Stimulated activated CD4-positive, alpha-beta T cell treated with anti-CD3 and anti-CD28 coated beads, Interleukin-4, amount 100 ng/mL, for 1 hour (primary cell): Measurements from ENCODE around the gene PPM1G.
"Not testable (repeated sequence)": the region's sequence is repeated elsewhere in the genome, so short reads cannot be mapped to it uniquely, and the experiment has no call there.

Experiments used
- DNase-seq: peaks from one replicate; pipeline ENCODE4 v3.0.0-alpha.2; 2020

PPM1G gene

DNA sequence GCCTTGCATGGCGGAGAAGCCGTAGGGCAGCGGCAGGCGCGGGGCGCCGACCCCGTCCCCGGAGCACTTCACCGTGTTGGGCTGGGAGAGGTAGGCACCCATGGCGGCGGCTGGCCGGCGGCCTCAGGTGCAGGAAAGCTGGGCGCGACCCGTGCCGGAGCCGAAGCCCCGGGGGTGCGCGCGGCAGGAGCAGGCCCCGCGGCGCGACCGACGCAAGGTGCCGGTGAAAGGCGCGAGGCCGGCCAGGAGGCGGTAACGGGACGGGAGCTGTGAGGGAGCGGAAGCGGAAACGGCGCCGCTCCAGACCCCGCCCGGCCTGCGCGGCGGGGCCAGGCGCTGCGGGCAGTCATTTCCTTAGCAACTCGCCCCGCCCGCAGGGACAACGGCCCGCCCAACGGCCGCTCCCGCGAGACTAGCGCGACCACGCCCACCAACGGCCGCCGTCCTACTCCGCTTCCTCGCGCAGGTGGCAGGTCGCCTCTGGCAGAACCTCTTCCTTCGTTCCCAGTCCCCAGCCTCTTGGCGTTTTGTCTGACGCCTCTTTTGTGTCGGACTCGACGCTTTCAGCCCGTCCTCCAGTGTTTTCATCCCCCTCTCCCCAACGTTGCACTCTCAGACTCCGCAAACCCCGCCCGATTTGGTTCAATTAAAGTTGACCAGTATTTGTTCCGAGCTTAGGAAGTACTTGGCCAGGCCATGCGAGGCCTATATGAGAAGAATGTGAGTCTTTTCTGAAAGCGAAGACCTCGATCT, at the start of gene PPM1G:
TSS of gene PPM1G (minus strand) at position 271 of the 753 bp plus-strand sequence. CDS start at position 102, 169 bp downstream.
- peak; percentile 98 for DNase-seq

- no peak for DNase-seq
Observed at GRCh38 chr2:27453968-27454367, 44.6 kb upstream of the PPM1G start.

DNA sequence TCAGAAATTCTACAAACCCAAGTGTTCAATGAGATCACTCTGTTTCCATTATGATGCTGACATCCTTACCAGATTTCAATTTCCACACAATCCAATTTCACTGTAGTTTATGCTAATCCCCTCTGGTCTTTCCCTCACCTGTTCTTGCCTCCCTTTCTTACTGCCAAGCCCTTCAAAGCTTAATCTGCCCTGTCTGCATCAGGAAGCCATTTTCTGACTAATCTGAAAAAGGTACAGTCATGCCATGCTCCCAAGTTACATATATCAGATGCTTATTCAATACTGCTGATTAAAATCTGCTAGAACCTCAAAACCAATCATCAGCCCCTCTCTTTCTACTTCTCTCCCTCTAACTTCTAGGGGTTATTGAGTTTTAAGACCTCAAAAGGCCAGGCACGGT, 41.7 kb upstream of the PPM1G start:
- no peak for DNase-seq

DNA sequence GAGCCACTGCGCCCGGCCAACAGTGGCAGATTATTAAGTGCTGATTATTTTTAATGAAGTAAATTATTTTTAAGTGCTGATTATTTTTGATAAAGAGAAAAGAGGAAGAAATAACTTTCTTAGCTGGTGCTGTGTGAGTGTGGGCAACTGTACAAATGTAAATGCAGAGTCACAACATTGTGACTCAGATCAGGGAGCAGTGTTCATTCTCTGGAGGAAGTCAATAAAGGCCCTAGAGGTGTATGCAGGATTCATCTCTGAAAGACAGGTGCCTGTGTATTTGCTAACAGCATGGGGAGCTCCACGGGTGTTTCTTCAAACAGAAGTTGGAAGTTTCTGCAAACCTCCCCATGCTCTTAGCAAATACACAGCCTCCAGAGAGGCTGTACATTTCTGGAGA, 39.0 kb upstream of the PPM1G start:
- DNase-seq, result no peak

DNA sequence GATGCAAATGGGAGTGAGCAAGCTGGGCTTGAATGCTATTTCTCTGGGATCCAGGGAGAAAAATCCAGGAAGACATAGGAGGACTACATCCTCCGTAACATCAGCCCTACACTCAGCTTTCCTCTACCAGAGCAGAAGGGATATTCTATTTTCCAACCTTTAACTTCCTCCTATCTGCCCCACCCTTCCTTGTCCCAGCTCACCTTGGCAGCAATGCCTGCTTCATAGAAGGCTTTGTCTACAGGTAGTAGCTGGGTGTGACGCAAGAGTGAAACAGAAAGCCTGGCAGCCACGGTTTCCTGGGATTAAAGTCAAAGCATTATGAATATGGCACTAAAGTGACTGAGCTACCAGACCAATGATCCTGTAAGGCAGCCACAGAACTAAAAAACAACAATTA, 36.7 kb upstream of the PPM1G start:
- no peak for DNase-seq

DNA sequence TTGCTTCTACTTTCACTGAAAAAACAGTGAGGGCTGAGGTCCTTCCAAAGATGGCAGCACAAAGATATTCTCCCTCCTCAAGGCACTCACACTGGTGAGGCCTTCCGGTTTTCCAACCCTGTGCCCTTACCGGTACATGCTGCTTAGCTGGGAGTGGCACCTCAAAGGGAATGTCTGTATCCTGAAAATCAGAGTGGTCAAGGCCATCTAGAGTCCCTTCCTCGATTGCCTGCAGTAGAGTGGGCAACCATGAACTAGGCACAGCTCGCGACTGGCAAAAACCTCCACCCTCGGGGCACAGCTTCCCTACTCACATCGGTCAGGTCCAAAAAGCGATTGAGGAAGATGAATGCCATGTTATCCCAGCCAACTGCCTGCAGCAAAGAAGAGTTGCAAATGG, 36.2 kb upstream of the PPM1G start:
- no peak for DNase-seq

- DNase-seq, result no peak
Observed at GRCh38 chr2:27445155-27445554, 35.8 kb upstream of the PPM1G start.

DNA sequence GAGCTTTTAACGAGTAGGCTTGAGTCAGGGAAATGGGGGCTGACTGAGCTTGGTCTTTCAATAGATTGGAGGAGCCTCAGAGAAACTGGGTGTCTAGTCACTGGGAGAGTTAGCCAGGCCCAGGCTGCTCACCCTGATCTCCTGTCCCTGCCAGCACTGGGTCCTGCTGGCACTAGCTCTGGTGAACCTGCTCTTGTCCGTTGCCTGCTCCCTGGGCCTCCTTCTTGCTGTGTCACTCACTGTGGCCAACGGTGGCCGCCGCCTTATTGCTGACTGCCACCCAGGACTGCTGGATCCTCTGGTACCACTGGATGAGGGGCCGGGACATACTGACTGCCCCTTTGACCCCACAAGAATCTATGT, 33.5 kb upstream of the PPM1G start:
- no peak for DNase-seq

- peak; percentile 46 for DNase-seq
Observed at GRCh38 chr2:27441958-27442919, 32.8 kb upstream of the PPM1G start, which contains the start of gene KRTCAP3. TSS of gene KRTCAP3 (plus strand) at chr2:27442381. CDS start at chr2:27442413, 32 bp downstream.

- no peak for DNase-seq
Observed at GRCh38 chr2:27441226-27441926, 32.0 kb upstream of the PPM1G start.

GRCh38 chr2:27435628-27436027, 26.2 kb upstream of the PPM1G start:
- DNase-seq, result no peak

DNA sequence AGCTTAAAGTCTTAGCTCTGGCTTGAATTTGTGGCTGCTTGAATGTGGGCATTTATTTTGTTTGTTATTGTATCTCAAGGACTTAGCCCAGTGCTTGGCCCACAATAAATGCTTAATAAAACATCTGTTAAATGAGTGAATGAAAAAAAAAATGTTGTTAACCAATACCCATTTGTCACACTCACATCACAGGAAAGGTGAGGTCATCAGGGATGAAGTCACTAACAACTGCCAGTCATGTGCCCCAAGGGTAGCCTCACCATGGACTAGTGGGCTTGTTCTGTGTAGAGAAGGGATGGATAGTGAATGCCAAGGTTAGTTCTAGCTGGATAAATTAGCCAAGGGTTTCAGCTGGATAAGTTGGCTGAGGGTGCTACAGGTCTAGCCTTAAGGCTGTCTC, 22.0 kb upstream of the PPM1G start:
- DNase-seq, result no peak

GRCh38 chr2:27428978-27429541, 19.7 kb upstream of the PPM1G start:
- DNase-seq, result peak; percentile 68

DNA sequence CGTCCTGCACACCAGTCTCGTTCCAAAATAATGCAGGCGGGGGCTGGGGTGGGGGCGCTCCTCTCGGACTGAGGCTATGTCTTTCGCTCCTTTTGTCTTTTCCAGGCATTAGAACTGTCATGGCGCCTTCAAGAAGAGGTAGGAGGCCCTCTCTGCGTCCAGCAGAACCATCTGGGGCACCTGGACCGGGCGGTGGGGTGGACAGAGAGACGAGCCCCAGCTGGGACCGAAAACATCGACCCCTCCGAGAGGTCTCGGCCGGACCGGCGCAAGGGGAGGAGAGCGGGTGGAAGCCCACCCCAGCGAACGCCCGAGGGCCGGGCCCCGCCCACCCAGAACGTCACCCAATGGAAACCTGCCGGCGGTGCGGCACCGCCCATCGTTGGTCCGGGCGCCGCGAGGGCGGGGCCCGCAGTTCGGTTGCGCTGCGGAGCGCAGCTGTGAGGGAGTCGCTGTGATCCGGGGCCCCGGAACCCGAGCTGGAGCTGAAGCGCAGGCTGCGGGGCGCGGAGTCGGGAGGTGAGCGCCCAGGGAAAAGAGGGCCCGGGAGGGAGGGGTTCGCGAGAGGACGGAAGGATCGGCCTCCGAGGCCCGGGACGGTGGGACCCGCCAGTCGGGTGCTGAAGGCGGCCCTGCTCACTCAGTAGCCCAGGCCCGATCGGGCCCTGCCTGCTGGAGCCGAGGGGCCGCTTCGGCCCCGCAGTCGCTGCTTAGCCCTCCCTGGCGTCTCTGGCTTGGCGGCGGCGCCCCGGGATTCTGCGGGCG, 19.0 kb upstream of the PPM1G start, which contains the start of gene NRBP1:
TSS of gene NRBP1 (plus strand) at position 419 of the 765 bp plus-strand sequence. CDS start 4,643 bp downstream, outside the sequence.
- peak; percentile 93 for DNase-seq

GRCh38 chr2:27427863-27428212, 18.4 kb upstream of the PPM1G start:
- no peak for DNase-seq

- DNase-seq, result not testable (repeated sequence)
Observed at GRCh38 chr2:27425039-27425438, 15.6 kb upstream of the PPM1G start.

DNA sequence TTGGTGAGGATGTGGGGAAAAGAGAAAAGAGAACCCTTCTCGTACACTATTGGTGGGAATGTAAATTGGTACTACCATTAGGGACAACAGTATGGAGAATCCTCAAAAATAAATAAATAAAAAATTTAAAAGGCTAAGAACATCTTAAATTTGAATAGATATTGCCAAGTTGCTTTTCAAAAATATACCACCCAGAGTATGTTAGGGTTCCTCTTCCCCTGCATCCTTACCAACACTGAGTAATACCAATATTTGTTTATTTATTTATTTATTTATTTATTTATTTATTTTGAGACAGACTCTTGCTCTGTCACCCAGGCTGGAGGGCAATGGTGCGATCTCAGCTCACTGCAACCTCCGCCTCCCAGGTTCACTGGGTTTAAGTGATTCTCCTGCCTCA, 13.6 kb upstream of the PPM1G start:
- no peak for DNase-seq

DNA sequence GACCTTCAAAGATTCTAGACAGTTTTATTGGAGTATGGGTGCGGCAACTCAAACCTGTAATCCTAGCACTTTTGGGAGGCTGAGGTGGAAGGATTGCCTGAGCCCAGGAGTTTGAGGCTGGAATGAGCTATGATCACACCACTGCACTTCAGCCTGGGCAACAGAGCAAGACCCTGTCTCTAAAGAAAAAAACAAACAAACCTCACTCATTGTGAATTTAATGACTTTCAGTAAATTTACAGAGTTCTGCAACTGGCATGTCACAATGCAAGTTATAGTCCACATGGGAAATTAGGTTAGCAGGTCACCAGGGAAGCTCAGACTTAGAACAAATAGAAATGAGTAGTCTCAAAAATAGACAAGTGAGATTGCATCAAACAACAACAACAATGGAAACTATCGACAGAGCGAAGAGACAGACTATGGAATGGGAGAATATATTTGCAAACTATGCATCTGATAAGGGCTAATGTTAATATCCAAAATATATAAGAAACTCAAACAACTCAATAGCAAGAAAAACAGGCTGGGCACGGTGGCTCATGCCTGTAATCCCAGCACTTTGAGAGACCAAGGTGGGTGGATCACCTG, 12.4 kb upstream of the PPM1G start:
- no peak for DNase-seq

- DNase-seq, result no peak
Observed at GRCh38 chr2:27420996-27421395, 11.6 kb upstream of the PPM1G start.

GRCh38 chr2:27416151-27416550, 6.8 kb upstream of the PPM1G start:
- DNase-seq, result no peak

DNA sequence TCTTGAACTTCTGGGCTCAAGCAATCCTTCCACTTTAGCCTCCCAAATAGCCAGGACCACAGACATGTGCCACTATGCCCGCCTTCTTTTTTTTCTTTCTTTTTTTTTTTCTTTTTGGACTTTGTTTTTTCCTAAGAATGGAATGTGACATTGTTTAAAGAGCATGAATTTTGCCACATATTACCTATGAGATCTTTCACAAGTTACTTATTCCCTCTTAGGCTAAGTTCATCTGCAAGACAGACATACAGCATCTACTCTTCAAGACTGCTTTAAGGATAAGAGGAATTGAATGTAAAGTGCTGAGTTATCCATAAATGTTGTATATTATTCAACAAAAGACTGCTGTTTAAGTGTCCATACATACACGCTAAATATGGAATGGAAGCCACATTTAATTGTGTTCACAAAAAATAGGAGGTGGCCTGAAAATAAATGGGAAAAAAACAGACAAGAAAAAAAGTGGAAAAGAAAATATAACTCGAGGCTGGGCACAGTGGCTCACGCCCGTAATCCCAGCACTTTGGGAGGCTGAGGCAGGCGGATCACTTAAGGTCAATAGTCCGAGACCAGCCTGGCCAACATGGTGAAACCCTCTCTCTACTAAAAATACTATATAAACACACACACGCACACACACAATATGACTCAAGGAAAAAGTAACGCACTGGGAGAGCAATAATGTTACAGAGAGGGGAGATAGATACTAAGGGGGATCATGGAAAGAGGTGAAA, 3.2 kb upstream of the PPM1G start:
- DNase-seq, result no peak
